ENCODE results near the gene HNRNPR. TPM values are rescaled to one million over a fixed set of nuclear protein-coding genes. Genes with fewer than 3 reads are reported as not detected.

HNRNPR gene
- total and polyA plus RNA-seq, 2 of the 8 experiments (the other 6 are each of a cell fraction or from before 2014, with no cell fraction given) = 110 to 214 TPM

GRCh38 chr1:23344987-23345472 is 946 bp upstream of the HNRNPR start:
- CTCF ChIA-PET (ENCODE audit: partially characterized antibody) = interaction anchor here (0.8 to 1.4 kb wide), 3 partner anchors 59 to 221 kb away, joined by 4 to 6 read pairs (median 4); no protein-coding TSS in a partner anchor

More at GRCh38 chr1:23344987-23345472, 946 bp upstream of the HNRNPR start:
- H3K4me2 ChIP-seq (ENCODE audit: insufficient read depth in 1 of 2, low read depth in 2 of 2, low read length in 2 of 2) = peak overlapping the region; percentile 97 to 99
- peak overlapping the region; percentile 58 for H3K14ac ChIP-seq (ENCODE audit: insufficient read length)
- no peak overlapping the region for H2AK5ac ChIP-seq (ENCODE audit: low read depth, low read length)
- H2BK5ac ChIP-seq (ENCODE audit: low read depth, low read length) = peak overlapping the region; percentile 83; the same call in 1 of the 2 replicates
- peak overlapping the region; percentile 76 for H3K27ac ChIP-seq (ENCODE audit: low read depth, low read length)
- no peak for DNase-seq (ENCODE audit: low read depth in 1 of 2, low spot score in 2 of 2)
- peak overlapping the region; percentile 61 to 94 (median 85) for H3K9ac ChIP-seq (replicated peaks in 1 of 4; ENCODE audit: extremely low read depth in 1 of 4, low read depth in 3 of 4, low read length in 3 of 4)
- TF ChIP-seq SIX5 (IDR thresholded peaks at IDR 0.05; ENCODE audit: low read depth, low read length) (no peak), SUZ12 (IDR thresholded peaks at IDR 0.05; ENCODE audit: low read length) (0 out of 2 replicates have a peak, but pooled peaks have one; percentile 16)
- peak overlapping the region; percentile 93 for H4K91ac ChIP-seq (replicated peaks; ENCODE audit: insufficient read length, low read length)
- no peaks in the 10 kb centered on the region for H3K36me3 ChIP-seq (ENCODE audit: control insufficient read depth in 2 of 4, insufficient read depth in 4 of 4, low read length in 3 of 4)
- H2BK120ac ChIP-seq (replicated peaks; ENCODE audit: low read depth, low read length) = peak overlapping the region; percentile 47
- peaks cover 0 to 8% (median 3%) of the 10 kb centered on the region in 4 experiments; a peak in 1 of 7 replicates for H3K4me1 ChIP-seq (replicated peaks in 1 of 4; ENCODE audit: control insufficient read depth in 3 of 4, insufficient read depth in 4 of 4, low read length in 3 of 4)
- H2AFZ ChIP-seq (ENCODE audit: low read length) = peak overlapping the region; percentile 99
- H4K8ac ChIP-seq (ENCODE audit: extremely low read depth, insufficient read depth, low read length) = peak overlapping the region; percentile 95; the same call in 1 of the 2 replicates
- peak overlapping the region; percentile 36; the same call in 1 of the 2 replicates for H2BK15ac ChIP-seq (ENCODE audit: low read length)
- H4K20me1 ChIP-seq (replicated peaks in 1 of 2; ENCODE audit: control insufficient read depth in 1 of 2, insufficient read depth in 2 of 2, low read length in 2 of 2) = peaks cover 10 to 25% of the 10 kb centered on the region in 2 experiments
- peak overlapping the region; percentile 94 for H3K56ac ChIP-seq (replicated peaks; ENCODE audit: insufficient read length, low read depth, low read length)
- 63% methylated on average over 8 of the region's 8 CpGs; no CpG with 5 or more reads in 1 of the 2 experiments for WGBS, 2 experiments (ENCODE audit: extremely low coverage in 1 of 2, insufficient coverage in 1 of 2, insufficient read length in 1 of 2, insufficient replicate concordance in 2 of 2, low coverage in 1 of 2, low lambda C conversion rate in 2 of 2, missing lambda C conversion rate in 1 of 2)
- H3K9me3 ChIP-seq (ENCODE audit: insufficient read depth in 2 of 2, low read depth in 1 of 2, low read length in 1 of 2) = no peaks in the 10 kb centered on the region
- H4K5ac ChIP-seq (ENCODE audit: insufficient read length, low read depth, low read length) = peak overlapping the region; percentile 82
- no peak overlapping the region for H2BK12ac ChIP-seq (ENCODE audit: low read depth, low read length)
- peaks cover 32 to 38% of the 10 kb centered on the region in 2 experiments for H3K79me2 ChIP-seq (ENCODE audit: control insufficient read depth in 1 of 2, insufficient read depth in 2 of 2, low read length in 2 of 2)
- FAIRE-seq = no peak
- H3K23me2 ChIP-seq (ENCODE audit: low read depth, low read length) = peaks cover 8% of the 10 kb centered on the region
- H3K4ac ChIP-seq (replicated peaks; ENCODE audit: insufficient read length, low read depth, low read length) = peak overlapping the region; percentile 73
- H3K79me1 ChIP-seq (ENCODE audit: low read depth, low read length) = no peaks in the 10 kb centered on the region
- no peak overlapping the region for H2BK20ac ChIP-seq (ENCODE audit: low read length)
- H3K4me3 ChIP-seq (ENCODE audit: extremely low read depth in 1 of 4, insufficient read depth in 2 of 4, low read depth in 3 of 4, low read length in 4 of 4) = peak overlapping the region; percentile 43 to 91 (median 74)
- peak overlapping the region; percentile 18 for H3K23ac ChIP-seq (ENCODE audit: insufficient read length)
- peaks cover 7 to 35% (median 20%) of the 10 kb centered on the region in 4 experiments for H3K27me3 ChIP-seq (replicated peaks in 1 of 4; ENCODE audit: control insufficient read depth in 3 of 4, extremely low read depth in 1 of 4, insufficient read depth in 3 of 4, low read length in 3 of 4)
- H3K18ac ChIP-seq (ENCODE audit: extremely low read depth, low read length) = peak overlapping the region; percentile 76
- POLR2A ChIA-PET (ENCODE audit: partially characterized antibody) = interaction anchor here (0.9 to 1.7 kb wide), 17 partner anchors 10 to 347 kb away, joined by 3 to 23 read pairs (median 5); partner anchors contain the start of genes RPL11, TCEA3 and ZNF436
